ENCODE data around the gene SHISA6. TPM values are rescaled to one million over a fixed set of nuclear protein-coding genes. Genes with fewer than 3 reads are reported as not detected.

SHISA6 gene
- total RNA-seq, 1 donor from 2014 or later = not detected

DNA sequence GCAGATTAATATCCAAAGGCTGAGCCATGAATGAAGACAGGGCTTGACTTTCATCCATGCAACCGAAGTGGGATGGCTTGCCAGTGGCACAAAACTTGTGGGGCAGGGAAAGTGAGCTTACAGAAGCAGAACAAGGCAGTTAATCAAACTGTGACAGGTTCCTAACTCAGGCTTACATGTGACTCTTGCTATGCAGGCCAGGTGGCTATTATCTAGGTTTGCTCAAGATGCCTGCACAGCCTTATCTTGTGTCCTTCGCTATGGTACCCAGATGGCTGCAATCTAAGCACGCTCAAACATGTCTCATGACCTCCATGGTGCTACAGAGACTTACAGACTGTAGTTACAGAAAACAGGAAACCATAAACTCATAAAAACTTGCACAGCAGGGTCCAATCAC is 348.7 kb downstream of the SHISA6 start:
- no peak for DNase-seq (ENCODE audit: low read depth)

DNA sequence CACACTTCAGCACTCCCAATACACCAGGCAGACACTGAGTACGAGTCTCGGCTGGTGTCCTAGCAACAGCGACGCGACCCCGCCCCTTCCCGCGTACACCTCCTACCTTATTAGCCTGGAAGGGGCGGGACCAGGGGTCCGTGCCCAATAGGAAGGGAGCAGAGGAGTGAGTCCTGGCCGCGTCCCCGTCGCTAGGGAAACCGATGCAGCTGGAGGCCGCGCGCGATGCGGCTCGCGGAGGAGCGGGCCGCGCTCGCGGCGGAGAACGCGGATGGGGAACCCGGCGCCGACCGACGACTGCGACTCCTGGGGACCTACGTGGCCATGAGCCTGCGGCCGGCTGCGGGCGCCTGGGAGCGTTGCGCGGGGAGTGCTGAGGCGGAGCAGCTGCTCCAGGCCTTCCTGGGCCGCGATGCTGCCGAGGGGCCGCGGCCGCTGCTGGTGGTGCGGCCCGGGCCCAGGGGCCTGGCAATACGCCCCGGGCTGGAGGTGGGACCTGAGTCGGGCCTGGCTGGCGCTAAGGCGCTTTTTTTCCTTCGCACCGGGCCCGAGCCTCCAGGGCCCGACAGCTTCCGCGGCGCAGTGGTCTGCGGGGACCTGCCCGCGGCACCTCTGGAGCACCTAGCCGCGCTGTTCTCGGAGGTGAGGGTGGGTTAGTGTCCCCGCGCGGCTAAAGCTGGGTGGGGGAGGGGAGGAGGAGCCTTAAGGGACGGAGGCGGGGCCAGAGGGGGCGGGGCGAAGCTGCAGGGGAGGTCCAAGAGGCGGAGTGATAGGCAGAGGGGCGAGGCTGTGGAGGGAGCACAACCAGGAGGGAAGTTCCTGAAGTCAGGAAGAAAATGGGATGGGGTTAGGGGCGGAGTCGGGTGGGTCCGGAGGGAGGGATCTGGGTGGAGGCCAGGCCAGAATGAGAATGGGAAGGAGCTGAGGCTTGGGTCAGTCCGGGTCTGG is 357.5 kb downstream of the SHISA6 start, which contains the start of gene DNAH9:
Gene DNAH9, plus strand, starts transcription at position 197 of the 948 bp plus-strand sequence. Its CDS starts 29 bp downstream, at position 226.
- peak; percentile 49 for DNase-seq (ENCODE audit: low read depth)

DNA sequence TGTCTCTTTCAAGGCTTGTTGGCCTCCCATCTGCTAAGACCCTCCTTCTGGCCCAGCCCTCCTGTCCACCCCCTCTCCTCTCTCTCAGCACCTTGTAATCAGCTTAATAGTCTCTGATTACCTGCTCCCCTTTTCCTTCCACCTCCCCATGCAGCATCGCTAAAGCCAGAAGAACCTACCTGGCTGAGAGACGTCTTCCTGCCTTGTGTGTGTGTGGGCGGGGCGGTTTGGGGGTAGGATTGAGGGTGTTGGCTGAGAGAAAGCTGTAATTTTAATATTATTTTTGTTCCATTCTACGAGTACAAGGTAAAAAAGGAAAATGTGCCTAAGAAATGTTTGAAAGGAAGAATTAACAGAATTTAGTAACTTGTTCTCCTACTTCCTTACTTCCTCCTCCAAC is 360.6 kb downstream of the SHISA6 start:
- no peak for DNase-seq (ENCODE audit: low read depth)

DNA sequence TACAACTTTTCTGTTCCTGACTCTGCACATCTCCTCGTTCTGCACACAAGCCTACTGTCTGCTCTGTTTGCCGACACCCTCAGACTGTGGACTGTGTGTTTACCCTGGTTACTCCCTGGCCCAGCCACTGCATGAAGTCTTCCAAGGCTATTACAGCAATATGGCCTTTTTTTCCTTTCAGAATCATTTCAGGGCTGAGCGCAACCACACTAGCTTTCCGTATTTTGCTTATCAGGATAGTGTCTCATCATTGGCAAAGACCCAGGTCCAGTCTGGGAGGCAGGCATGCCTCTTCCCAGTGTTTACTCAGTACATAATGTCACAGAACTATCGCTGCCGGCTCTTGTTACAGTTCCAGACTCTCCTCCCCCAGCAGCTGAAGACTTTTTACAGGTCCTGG is 367.4 kb downstream of the SHISA6 start:
- DNase-seq (ENCODE audit: low read depth) = no peak

DNA sequence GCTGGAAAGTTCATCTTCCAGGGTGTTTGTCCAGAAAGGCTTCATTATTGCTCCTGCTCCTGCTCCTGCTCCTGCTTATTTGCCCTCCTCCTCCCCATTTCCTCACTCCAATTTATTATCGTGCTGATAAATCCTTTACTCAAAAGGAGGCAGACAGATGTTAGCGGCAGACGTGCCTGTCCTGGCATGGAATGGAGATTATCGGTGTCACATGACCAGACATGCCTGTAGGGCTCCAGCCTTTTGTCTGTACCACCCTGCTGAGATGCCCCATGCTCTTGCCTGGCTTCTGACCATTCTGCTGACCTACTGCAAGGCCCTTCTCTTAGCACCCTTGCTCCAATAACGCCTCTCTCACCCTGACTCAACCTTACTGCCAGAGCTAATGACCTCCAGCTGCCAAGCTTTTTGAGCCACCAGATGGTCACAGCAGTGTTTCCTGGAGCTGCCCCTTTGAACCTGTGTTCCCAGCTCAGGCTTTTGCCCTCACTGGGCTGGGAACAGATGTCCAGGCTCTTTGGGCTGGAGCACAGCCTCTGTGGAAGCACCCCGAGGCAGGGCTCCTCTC is 370.1 kb downstream of the SHISA6 start:
- DNase-seq (ENCODE audit: low read depth) = no peak

DNA sequence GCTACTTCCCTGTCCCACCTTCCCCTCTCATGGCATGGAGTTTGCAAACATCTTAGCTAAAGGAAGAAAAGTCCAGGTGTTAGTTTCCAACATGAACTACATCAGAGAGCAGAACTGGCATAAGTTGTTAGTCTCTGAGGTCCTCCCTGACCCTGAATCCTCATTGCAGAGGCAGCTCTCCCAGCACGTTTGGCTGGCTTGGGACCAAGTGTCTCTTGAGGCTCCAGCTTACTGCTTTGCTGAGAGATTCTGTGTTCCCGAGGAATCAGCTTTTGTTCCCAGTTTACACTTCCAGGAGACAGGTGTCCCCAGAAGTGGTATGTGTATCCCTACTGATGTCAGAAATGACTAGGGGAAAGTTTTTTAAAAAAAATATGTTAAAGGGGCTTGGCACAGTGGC is 371.9 kb downstream of the SHISA6 start:
- DNase-seq (ENCODE audit: low read depth) = no peak
